Measurements from ENCODE around the gene TRPT1.

The TRPT1 gene

GRCh38 chr11:64229090-64229743 is 3.2 kb upstream of the TRPT1 start:
- no peak for DNase-seq

GRCh38 chr11:64227405-64227956 is 1.5 kb upstream of the TRPT1 start:
- no peak for DNase-seq

GRCh38 chr11:64226507-64227051 is 593 bp upstream of the TRPT1 start:
- DNase-seq = no peak

- DNase-seq = no peak
Observed at GRCh38 chr11:64224891-64225607, 937 bp downstream of the TRPT1 start.

GRCh38 chr11:64224151-64224890 is 1.7 kb downstream of the TRPT1 start:
- no peak for DNase-seq

GRCh38 chr11:64223001-64223651 is 2.9 kb downstream of the TRPT1 start:
- DNase-seq = no peak

GRCh38 chr11:64222651-64223000 is 3.4 kb downstream of the TRPT1 start:
- no peak for DNase-seq

GRCh38 chr11:64220798-64221197 is 5.2 kb downstream of the TRPT1 start:
- no peak for DNase-seq

GRCh38 chr11:64220271-64220670 is 5.7 kb downstream of the TRPT1 start:
- DNase-seq = no peak

- DNase-seq = no peak
Observed at GRCh38 chr11:64219755-64220154, 6.2 kb downstream of the TRPT1 start.

GRCh38 chr11:64219354-64219684 is 6.7 kb downstream of the TRPT1 start:
- DNase-seq = no peak

- no peak for DNase-seq
Observed at GRCh38 chr11:64218628-64219353, 7.2 kb downstream of the TRPT1 start.

- no peak for DNase-seq
Observed at GRCh38 chr11:64216879-64217278, 9.1 kb downstream of the TRPT1 start.

GRCh38 chr11:64211181-64211872 is 14.7 kb downstream of the TRPT1 start:
- no peak for DNase-seq

GRCh38 chr11:64210301-64211020 is 15.5 kb downstream of the TRPT1 start:
- DNase-seq = no peak

- no peak for DNase-seq
Observed at GRCh38 chr11:64209563-64209843, 16.5 kb downstream of the TRPT1 start.

- no peak for DNase-seq
Observed at GRCh38 chr11:64208796-64209562, 17.0 kb downstream of the TRPT1 start.

- DNase-seq = no peak
Observed at GRCh38 chr11:64208086-64208795, 17.7 kb downstream of the TRPT1 start.

GRCh38 chr11:64207256-64208085 is 18.5 kb downstream of the TRPT1 start:
- no peak for DNase-seq
